Measurements from ENCODE around the gene GPRC5C. TPM values are rescaled to one million over a fixed set of nuclear protein-coding genes. Genes with fewer than 3 reads are reported as not detected.
A peak's percentile ranks its signal among the peaks of the same experiment; 100 is the strongest.

Gene GPRC5C
- total and polyA plus RNA-seq, 2 of the 13 experiments (the other 11 are each of a cell fraction or from before 2014, with no cell fraction given), result 85.6 to 300 TPM

- TF ChIP-seq ZBED4 (CRISPR knock-in tag; IDR thresholded peaks at IDR 0.05; ENCODE audit: borderline replicate concordance) (peak; percentile 13; the same call in 1 of the 2 replicates), BCL6 (CRISPR knock-in tag; IDR thresholded peaks at IDR 0.05) (no peak), STAT5B (CRISPR knock-in tag; IDR thresholded peaks at IDR 0.05) (peak; percentile 52; the same call in 1 of the 2 replicates), ZNF530 (CRISPR knock-in tag; IDR thresholded peaks at IDR 0.05; ENCODE audit: low read depth) (no peak), ZFP1 (CRISPR knock-in tag; IDR thresholded peaks at IDR 0.05) (no peak), ZFP62 (CRISPR knock-in tag; IDR thresholded peaks at IDR 0.05) (no peak), ZBTB26 (CRISPR knock-in tag; IDR thresholded peaks at IDR 0.05; ENCODE audit: borderline replicate concordance) (peak; percentile 45), EED (CRISPR knock-in tag; IDR thresholded peaks at IDR 0.05) (no peak), ZNF614 (CRISPR knock-in tag; IDR thresholded peaks at IDR 0.05; ENCODE audit: borderline replicate concordance) (0 out of 2 replicates have a peak, but pooled peaks have one; percentile 37), GMEB2 (CRISPR knock-in tag; IDR thresholded peaks at IDR 0.05; ENCODE audit: low read depth) (no peak), ZBTB49 (CRISPR knock-in tag; IDR thresholded peaks at IDR 0.05; ENCODE audit: borderline replicate concordance) (no peak), HINFP (CRISPR knock-in tag; IDR thresholded peaks at IDR 0.05; ENCODE audit: low read depth) (no peak), ZNF709 (CRISPR knock-in tag; IDR thresholded peaks at IDR 0.05) (no peak), ZNF816 (CRISPR knock-in tag; IDR thresholded peaks at IDR 0.05; ENCODE audit: borderline replicate concordance) (no peak; the same call in 1 of the 2 replicates), PREB (CRISPR knock-in tag; IDR thresholded peaks at IDR 0.05) (no peak)
Observed at GRCh38 chr17:74429604-74430384, 2.1 kb upstream of the GPRC5C start (continued).

All from HepG2 (cell line).